Measurements from ENCODE around the gene HTR3C. TPM values are rescaled to one million over a fixed set of nuclear protein-coding genes. Genes with fewer than 3 reads are reported as not detected.

The HTR3C gene
- polyA plus RNA-seq, 4 donors, result 0.10 to 0.81 TPM; not detected in 2

- Histone ChIP-seq H3K36me3 (ENCODE audit: control insufficient read depth in 3 of 3, insufficient read depth in 2 of 3, low read depth in 1 of 3, low read length in 3 of 3) (no peaks in the 10 kb centered on the region), H3K4me1 (ENCODE audit: control insufficient read depth in 3 of 3, insufficient read depth in 2 of 3, low read depth in 1 of 3, low read length in 2 of 3) (no peaks in the 10 kb centered on the region), H3K27ac (ENCODE audit: low read depth in 1 of 3, low read length in 2 of 3) (no peak overlapping the region), H3K27me3 (ENCODE audit: control insufficient read depth in 3 of 3, insufficient read depth in 3 of 3, low read length in 3 of 3) (peaks cover 0 to 2% (median 0%) of the 10 kb centered on the region in 3 donors), H3K4me3 (ENCODE audit: low read depth in 1 of 3, low read length in 3 of 3) (no peak overlapping the region), H3K9me3 (ENCODE audit: control insufficient read depth in 2 of 2, insufficient read depth in 1 of 2, low read depth in 1 of 2, low read length in 1 of 2) (peaks cover 0 to 5% of the 10 kb centered on the region in 2 donors)
- FAIRE-seq (no peak), DNase-seq (no peak)
- 54 to 74% (median 71%) methylated on average over 3 of the region's 3 CpGs for WGBS, 3 donors
Observed at GRCh38 chr3:184085389-184085852, 32.6 kb downstream of the HTR3C start.

GRCh38 chr3:184092199-184092598, 39.4 kb downstream of the HTR3C start:
- Histone ChIP-seq H3K36me3 (ENCODE audit: control insufficient read depth in 3 of 3, insufficient read depth in 2 of 3, low read depth in 1 of 3, low read length in 3 of 3) (no peaks in the 10 kb centered on the region), H3K27me3 (ENCODE audit: control insufficient read depth in 3 of 3, insufficient read depth in 3 of 3, low read length in 3 of 3) (no peaks in the 10 kb centered on the region), H3K4me3 (ENCODE audit: low read depth in 1 of 3, low read length in 3 of 3) (no peak overlapping the region), H3K4me1 (ENCODE audit: control insufficient read depth in 3 of 3, insufficient read depth in 2 of 3, low read depth in 1 of 3, low read length in 2 of 3) (no peaks in the 10 kb centered on the region), H3K9me3 (ENCODE audit: control insufficient read depth in 2 of 2, insufficient read depth in 1 of 2, low read depth in 1 of 2, low read length in 1 of 2) (peaks cover 0 to 3% of the 10 kb centered on the region in 2 donors), H3K27ac (ENCODE audit: low read depth in 1 of 3, low read length in 2 of 3) (no peak overlapping the region)
- FAIRE-seq (no peak), DNase-seq (no peak)
- WGBS, 3 donors, result 88 to 96% (median 92%) methylated on average over 3 of the region's 3 CpGs

GRCh38 chr3:184096811-184097383, 44.0 kb downstream of the HTR3C start, which contains the start of gene HTR3E:
Gene HTR3E, plus strand, starts transcription at chr3:184097064. Its CDS starts 466 bp downstream, at chr3:184097530.
- FAIRE-seq, result no peak
- 86 to 91% (median 90%) methylated on average over 7 of the region's 7 CpGs for WGBS, 3 donors

GRCh38 chr3:184097556-184097955, 44.7 kb downstream of the HTR3C start:
- no peaks in the 10 kb centered on the region for H3K4me1 ChIP-seq (ENCODE audit: control insufficient read depth in 3 of 3, insufficient read depth in 2 of 3, low read depth in 1 of 3, low read length in 2 of 3)
- DNase-seq (no peak), FAIRE-seq (no peak)
- WGBS, 3 donors, result 82 to 89% (median 86%) methylated on average over 6 of the region's 6 CpGs
- no peak overlapping the region for H3K4me3 ChIP-seq (ENCODE audit: low read depth in 1 of 3, low read length in 3 of 3)
- H3K27me3 ChIP-seq (ENCODE audit: control insufficient read depth in 3 of 3, insufficient read depth in 3 of 3, low read length in 3 of 3), result peaks cover 0 to 2% (median 0%) of the 10 kb centered on the region in 3 donors
- H3K9me3 ChIP-seq (ENCODE audit: control insufficient read depth in 2 of 2, insufficient read depth in 1 of 2, low read depth in 1 of 2, low read length in 1 of 2), result peaks cover 0 to under 1% of the 10 kb centered on the region in 2 donors
- H3K27ac ChIP-seq (ENCODE audit: low read depth in 1 of 3, low read length in 2 of 3), result no peak overlapping the region
- H3K36me3 ChIP-seq (ENCODE audit: control insufficient read depth in 3 of 3, insufficient read depth in 2 of 3, low read depth in 1 of 3, low read length in 3 of 3), result no peaks in the 10 kb centered on the region

More at GRCh38 chr3:184096811-184097383, 44.0 kb downstream of the HTR3C start, which contains the start of gene HTR3E:
- no peak for DNase-seq
- H3K9me3 ChIP-seq (ENCODE audit: control insufficient read depth in 2 of 2, insufficient read depth in 1 of 2, low read depth in 1 of 2, low read length in 1 of 2), result peaks cover 0 to 3% of the 10 kb centered on the region in 2 donors
- no peaks in the 10 kb centered on the region for H3K36me3 ChIP-seq (ENCODE audit: control insufficient read depth in 3 of 3, insufficient read depth in 2 of 3, low read depth in 1 of 3, low read length in 3 of 3)
- H3K4me1 ChIP-seq (ENCODE audit: control insufficient read depth in 3 of 3, insufficient read depth in 2 of 3, low read depth in 1 of 3, low read length in 2 of 3), result no peaks in the 10 kb centered on the region
- no peak within 1 kb of the TSS for H3K27ac ChIP-seq (ENCODE audit: low read depth in 1 of 3, low read length in 2 of 3)
- no peak within 1 kb of the TSS for H3K4me3 ChIP-seq (ENCODE audit: low read depth in 1 of 3, low read length in 3 of 3)
- peaks cover 0 to 2% (median 0%) of the 10 kb centered on the region in 3 donors for H3K27me3 ChIP-seq (ENCODE audit: control insufficient read depth in 3 of 3, insufficient read depth in 3 of 3, low read length in 3 of 3)

- no peaks in the 10 kb centered on the region for H3K4me1 ChIP-seq (ENCODE audit: control insufficient read depth in 3 of 3, insufficient read depth in 2 of 3, low read depth in 1 of 3, low read length in 2 of 3)
- H3K36me3 ChIP-seq (ENCODE audit: control insufficient read depth in 3 of 3, insufficient read depth in 2 of 3, low read depth in 1 of 3, low read length in 3 of 3), result no peaks in the 10 kb centered on the region
- H3K4me3 ChIP-seq (ENCODE audit: low read depth in 1 of 3, low read length in 3 of 3), result no peak overlapping the region
- DNase-seq, result peak in 1 of 2 donors; percentile 13
- H3K9me3 ChIP-seq (ENCODE audit: control insufficient read depth in 2 of 2, insufficient read depth in 1 of 2, low read depth in 1 of 2, low read length in 1 of 2), result no peaks in the 10 kb centered on the region
- peaks cover 0 to 2% (median 0%) of the 10 kb centered on the region in 3 donors for H3K27me3 ChIP-seq (ENCODE audit: control insufficient read depth in 3 of 3, insufficient read depth in 3 of 3, low read length in 3 of 3)
- 35 to 55% (median 46%) methylated on average over 24 of the region's 24 CpGs for WGBS, 3 donors
- no peak for FAIRE-seq
- H3K27ac ChIP-seq (ENCODE audit: low read depth in 1 of 3, low read length in 2 of 3), result no peak overlapping the region
Observed at GRCh38 chr3:184099806-184100686, 47.2 kb downstream of the HTR3C start.

Other genes with a start within 250 kb of the HTR3C start
- gene MAP6D1, start 227.5 kb upstream of the HTR3C start, polyA plus RNA-seq, result 1 to 10 TPM in 1 of 4 donors, under 1 TPM in 1, not detected in 2; 0.60 to 1.9 TPM
- 10 to 100 TPM; 43.7 to 77.3 (median 73.2) TPM for gene PARL, start 168.2 kb upstream of the HTR3C start, polyA plus RNA-seq
- 10 to 100 TPM in 3 of 4 donors, 1 to 10 TPM in 1; 9.2 to 64.6 (median 13.0) TPM for gene ABCC5, start 35.2 kb upstream of the HTR3C start, polyA plus RNA-seq
- not detected for gene HTR3D, start 21.3 kb upstream of the HTR3C start, polyA plus RNA-seq
- 1 to 10 TPM in 2 of 4 donors, under 1 TPM in 2; 0.06 to 2.7 (median 1.2) TPM for gene HTR3E, start 44.0 kb downstream of the HTR3C start, polyA plus RNA-seq
- 10 to 100 TPM; 33.8 to 45.9 (median 38.8) TPM for gene EIF2B5, start 82.3 kb downstream of the HTR3C start, polyA plus RNA-seq
- gene DVL3, start 102.3 kb downstream of the HTR3C start, polyA plus RNA-seq, result 10 to 100 TPM; 33.5 to 69.6 (median 35.3) TPM
- 100 to 1,000 TPM; 240 to 283 (median 270) TPM for gene AP2M1, start 121.8 kb downstream of the HTR3C start, polyA plus RNA-seq
- 10 to 100 TPM; 43.7 to 93.5 (median 65.4) TPM for gene ABCF3, start 133.2 kb downstream of the HTR3C start, polyA plus RNA-seq
- 10 to 100 TPM in 1 of 4 donors, 1 to 10 TPM in 3; 1.4 to 15.3 (median 2.5) TPM for gene VWA5B2, start 176.5 kb downstream of the HTR3C start, polyA plus RNA-seq
- gene ALG3, start 195.9 kb downstream of the HTR3C start, polyA plus RNA-seq, result 10 to 100 TPM; 13.0 to 87.4 (median 32.3) TPM
- gene EEF1AKMT4, start 196.6 kb downstream of the HTR3C start, polyA plus RNA-seq, result 1 to 10 TPM; 4.9 to 9.7 (median 8.1) TPM
- under 1 TPM in 2 of 4 donors, not detected in 2; 0.12 to 0.72 TPM for gene CAMK2N2, start 208.5 kb downstream of the HTR3C start, polyA plus RNA-seq
- gene ECE2, start 223.0 kb downstream of the HTR3C start, polyA plus RNA-seq, result 1 to 10 TPM in 1 of 4 donors, under 1 TPM in 1, not detected in 2; 0.04 to 2.1 TPM
- gene PSMD2, start 246.2 kb downstream of the HTR3C start, polyA plus RNA-seq, result 100 to 1,000 TPM; 104 to 149 (median 122) TPM